ENCODE data around the gene EHD1. TPM values are rescaled to one million over a fixed set of nuclear protein-coding genes. Genes with fewer than 3 reads are reported as not detected.

Gene EHD1
- total and polyA plus RNA-seq, 2 of the 8 experiments (the other 6 are each of a cell fraction or from before 2014, with no cell fraction given) = 31.5 to 42.9 TPM

DNA sequence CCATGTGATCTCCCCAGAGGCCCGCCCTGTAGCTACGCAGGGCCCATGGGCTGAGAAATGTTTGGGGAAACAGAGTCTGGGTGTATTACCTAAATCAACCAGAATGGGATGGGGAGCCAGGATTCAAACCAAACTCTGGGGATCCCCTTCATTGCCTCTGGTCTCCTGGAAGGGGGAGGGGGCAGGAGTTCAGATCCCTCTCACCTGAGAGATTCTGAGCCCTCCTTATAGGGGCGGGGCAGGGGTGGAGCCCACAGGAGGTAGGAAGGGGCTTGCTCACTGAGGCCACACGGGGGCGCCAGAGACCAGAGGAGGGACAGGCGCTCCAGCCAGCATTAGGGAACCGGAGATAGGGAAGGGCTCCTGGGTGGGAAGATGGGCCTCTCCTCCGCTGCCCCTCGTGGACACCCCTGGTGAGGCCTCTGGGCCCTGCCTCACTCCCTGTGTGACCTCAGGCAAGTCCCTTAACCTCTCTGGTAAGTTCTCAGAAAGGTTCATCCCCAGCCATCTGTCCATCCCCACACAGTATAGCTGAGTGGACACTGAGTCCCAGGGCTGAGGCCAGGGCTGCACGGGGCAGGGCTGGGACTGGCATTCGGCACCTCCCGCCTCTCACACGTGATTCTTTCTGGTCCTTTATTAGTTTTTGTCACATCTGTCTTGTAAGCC, 31.3 kb downstream of the EHD1 start (continued):
- TF ChIP-seq, protein P1, sequence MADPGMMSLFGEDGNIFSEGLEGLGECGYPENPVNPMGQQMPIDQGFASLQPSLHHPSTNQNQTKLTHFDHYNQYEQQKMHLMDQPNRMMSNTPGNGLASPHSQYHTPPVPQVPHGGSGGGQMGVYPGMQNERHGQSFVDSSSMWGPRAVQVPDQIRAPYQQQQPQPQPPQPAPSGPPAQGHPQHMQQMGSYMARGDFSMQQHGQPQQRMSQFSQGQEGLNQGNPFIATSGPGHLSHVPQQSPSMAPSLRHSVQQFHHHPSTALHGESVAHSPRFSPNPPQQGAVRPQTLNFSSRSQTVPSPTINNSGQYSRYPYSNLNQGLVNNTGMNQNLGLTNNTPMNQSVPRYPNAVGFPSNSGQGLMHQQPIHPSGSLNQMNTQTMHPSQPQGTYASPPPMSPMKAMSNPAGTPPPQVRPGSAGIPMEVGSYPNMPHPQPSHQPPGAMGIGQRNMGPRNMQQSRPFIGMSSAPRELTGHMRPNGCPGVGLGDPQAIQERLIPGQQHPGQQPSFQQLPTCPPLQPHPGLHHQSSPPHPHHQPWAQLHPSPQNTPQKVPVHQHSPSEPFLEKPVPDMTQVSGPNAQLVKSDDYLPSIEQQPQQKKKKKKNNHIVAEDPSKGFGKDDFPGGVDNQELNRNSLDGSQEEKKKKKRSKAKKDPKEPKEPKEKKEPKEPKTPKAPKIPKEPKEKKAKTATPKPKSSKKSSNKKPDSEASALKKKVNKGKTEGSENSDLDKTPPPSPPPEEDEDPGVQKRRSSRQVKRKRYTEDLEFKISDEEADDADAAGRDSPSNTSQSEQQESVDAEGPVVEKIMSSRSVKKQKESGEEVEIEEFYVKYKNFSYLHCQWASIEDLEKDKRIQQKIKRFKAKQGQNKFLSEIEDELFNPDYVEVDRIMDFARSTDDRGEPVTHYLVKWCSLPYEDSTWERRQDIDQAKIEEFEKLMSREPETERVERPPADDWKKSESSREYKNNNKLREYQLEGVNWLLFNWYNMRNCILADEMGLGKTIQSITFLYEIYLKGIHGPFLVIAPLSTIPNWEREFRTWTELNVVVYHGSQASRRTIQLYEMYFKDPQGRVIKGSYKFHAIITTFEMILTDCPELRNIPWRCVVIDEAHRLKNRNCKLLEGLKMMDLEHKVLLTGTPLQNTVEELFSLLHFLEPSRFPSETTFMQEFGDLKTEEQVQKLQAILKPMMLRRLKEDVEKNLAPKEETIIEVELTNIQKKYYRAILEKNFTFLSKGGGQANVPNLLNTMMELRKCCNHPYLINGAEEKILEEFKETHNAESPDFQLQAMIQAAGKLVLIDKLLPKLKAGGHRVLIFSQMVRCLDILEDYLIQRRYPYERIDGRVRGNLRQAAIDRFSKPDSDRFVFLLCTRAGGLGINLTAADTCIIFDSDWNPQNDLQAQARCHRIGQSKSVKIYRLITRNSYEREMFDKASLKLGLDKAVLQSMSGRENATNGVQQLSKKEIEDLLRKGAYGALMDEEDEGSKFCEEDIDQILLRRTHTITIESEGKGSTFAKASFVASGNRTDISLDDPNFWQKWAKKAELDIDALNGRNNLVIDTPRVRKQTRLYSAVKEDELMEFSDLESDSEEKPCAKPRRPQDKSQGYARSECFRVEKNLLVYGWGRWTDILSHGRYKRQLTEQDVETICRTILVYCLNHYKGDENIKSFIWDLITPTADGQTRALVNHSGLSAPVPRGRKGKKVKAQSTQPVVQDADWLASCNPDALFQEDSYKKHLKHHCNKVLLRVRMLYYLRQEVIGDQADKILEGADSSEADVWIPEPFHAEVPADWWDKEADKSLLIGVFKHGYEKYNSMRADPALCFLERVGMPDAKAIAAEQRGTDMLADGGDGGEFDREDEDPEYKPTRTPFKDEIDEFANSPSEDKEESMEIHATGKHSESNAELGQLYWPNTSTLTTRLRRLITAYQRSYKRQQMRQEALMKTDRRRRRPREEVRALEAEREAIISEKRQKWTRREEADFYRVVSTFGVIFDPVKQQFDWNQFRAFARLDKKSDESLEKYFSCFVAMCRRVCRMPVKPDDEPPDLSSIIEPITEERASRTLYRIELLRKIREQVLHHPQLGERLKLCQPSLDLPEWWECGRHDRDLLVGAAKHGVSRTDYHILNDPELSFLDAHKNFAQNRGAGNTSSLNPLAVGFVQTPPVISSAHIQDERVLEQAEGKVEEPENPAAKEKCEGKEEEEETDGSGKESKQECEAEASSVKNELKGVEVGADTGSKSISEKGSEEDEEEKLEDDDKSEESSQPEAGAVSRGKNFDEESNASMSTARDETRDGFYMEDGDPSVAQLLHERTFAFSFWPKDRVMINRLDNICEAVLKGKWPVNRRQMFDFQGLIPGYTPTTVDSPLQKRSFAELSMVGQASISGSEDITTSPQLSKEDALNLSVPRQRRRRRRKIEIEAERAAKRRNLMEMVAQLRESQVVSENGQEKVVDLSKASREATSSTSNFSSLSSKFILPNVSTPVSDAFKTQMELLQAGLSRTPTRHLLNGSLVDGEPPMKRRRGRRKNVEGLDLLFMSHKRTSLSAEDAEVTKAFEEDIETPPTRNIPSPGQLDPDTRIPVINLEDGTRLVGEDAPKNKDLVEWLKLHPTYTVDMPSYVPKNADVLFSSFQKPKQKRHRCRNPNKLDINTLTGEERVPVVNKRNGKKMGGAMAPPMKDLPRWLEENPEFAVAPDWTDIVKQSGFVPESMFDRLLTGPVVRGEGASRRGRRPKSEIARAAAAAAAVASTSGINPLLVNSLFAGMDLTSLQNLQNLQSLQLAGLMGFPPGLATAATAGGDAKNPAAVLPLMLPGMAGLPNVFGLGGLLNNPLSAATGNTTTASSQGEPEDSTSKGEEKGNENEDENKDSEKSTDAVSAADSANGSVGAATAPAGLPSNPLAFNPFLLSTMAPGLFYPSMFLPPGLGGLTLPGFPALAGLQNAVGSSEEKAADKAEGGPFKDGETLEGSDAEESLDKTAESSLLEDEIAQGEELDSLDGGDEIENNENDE (IDR thresholded peaks at IDR 0.05; ENCODE audit: insufficient replicate concordance, low read length) = no peak
- TF ChIP-seq BRCA1 (IDR thresholded peaks at IDR 0.05; ENCODE audit: low read depth, low read length) (no peak), FOSL1 (IDR thresholded peaks at IDR 0.05; ENCODE audit: insufficient read depth, low read depth, low read length) (no peak), ZNF274 (IDR thresholded peaks at IDR 0.05; ENCODE audit: borderline replicate concordance, extremely low read depth, low read length) (no peak), HDAC6 (IDR thresholded peaks at IDR 0.05; ENCODE audit: low read depth, low read length) (no peak), RXRA (IDR thresholded peaks at IDR 0.05; ENCODE audit: insufficient read depth, low read depth, low read length) (no peak), TEAD4 (IDR thresholded peaks at IDR 0.05; ENCODE audit: low read depth, low read length) (no peak), PHF8 (conservative IDR thresholded peaks at IDR 0.05; ENCODE audit: low read depth, low read length) (no peak), KDM5A (IDR thresholded peaks at IDR 0.05; ENCODE audit: low read length) (no peak)
- TF ChIP-seq, protein P2, sequence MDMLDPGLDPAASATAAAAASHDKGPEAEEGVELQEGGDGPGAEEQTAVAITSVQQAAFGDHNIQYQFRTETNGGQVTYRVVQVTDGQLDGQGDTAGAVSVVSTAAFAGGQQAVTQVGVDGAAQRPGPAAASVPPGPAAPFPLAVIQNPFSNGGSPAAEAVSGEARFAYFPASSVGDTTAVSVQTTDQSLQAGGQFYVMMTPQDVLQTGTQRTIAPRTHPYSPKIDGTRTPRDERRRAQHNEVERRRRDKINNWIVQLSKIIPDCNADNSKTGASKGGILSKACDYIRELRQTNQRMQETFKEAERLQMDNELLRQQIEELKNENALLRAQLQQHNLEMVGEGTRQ (IDR thresholded peaks at IDR 0.05; ENCODE audit: low read length) = no peak; the same call in 1 of the 2 replicates
